Skeletal muscle cell (primary cell): ENCODE results near the gene NEURL3.

Experiments
- DNase-seq: peaks from one replicate; pipeline ENCODE4 v3.0.0-alpha.2; 2010; ENCODE audit warnings: low read depth
- H3K4me3 ChIP-seq: 2 replicates; pipeline ENCODE4 v1.5.1; 2011; ENCODE audit warnings: low read depth, mild to moderate bottlenecking, control low read depth, low read length, moderate library complexity

NEURL3 gene

DNA sequence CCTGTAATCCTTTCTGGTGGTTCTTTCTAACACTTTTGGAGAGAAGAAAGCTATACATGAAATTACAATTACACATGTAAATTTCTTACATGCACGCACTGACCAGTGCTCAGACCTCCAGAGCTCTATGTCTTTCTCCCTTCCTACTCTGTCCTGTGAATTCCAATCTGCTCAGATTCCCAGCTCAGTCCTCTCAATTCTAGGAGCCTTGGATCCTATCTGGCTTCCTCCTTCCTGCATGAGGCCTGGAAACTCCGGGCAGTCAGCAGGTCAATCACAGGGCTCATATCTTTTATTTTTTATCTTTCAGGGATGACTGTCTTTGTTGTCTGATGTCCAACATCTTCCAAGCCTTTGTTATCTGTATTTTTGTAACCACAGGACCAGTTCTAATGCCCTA, 56.0 kb downstream of the NEURL3 start:
- no peak for DNase-seq
- no peak overlapping the region for H3K4me3 ChIP-seq

GRCh38 chr2:96447726-96448125, 57.4 kb downstream of the NEURL3 start:
- no peak for DNase-seq
- H3K4me3 ChIP-seq = no peak overlapping the region
